ENCODE data around the gene FAM149B1. TPM values are rescaled to one million over a fixed set of nuclear protein-coding genes. Genes with fewer than 3 reads are reported as not detected.

FAM149B1 gene
- total RNA-seq, 4 donors from 2014 or later, result 11.0 to 18.9 (median 15.8) TPM

DNA sequence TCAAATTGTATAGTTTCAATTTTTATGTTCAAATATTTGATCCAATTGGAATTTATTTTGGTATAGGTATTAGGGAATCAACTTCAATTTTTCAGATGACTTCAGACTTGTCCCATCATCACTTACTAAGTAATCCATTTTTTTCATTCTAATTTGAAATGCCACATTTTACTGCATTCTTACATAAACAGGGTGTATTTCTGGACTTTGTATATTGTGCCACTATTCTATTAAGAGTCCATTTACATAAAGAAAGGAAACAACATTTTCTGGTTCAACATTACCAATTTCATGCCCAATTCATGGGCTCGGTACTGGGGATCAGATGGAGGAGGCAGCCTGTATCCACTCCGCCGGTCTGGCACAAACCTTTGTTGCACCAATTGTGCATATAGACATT, 15.9 kb upstream of the FAM149B1 start:
- H3K36me3 ChIP-seq, result peaks cover 79% of the 10 kb centered on the region
- TF ChIP-seq, protein P1, sequence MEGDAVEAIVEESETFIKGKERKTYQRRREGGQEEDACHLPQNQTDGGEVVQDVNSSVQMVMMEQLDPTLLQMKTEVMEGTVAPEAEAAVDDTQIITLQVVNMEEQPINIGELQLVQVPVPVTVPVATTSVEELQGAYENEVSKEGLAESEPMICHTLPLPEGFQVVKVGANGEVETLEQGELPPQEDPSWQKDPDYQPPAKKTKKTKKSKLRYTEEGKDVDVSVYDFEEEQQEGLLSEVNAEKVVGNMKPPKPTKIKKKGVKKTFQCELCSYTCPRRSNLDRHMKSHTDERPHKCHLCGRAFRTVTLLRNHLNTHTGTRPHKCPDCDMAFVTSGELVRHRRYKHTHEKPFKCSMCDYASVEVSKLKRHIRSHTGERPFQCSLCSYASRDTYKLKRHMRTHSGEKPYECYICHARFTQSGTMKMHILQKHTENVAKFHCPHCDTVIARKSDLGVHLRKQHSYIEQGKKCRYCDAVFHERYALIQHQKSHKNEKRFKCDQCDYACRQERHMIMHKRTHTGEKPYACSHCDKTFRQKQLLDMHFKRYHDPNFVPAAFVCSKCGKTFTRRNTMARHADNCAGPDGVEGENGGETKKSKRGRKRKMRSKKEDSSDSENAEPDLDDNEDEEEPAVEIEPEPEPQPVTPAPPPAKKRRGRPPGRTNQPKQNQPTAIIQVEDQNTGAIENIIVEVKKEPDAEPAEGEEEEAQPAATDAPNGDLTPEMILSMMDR (IDR thresholded peaks at IDR 0.05), result no peak
- TF ChIP-seq EP300 (IDR thresholded peaks at IDR 0.05) (no peak), POLR2AphosphoS5 (IDR thresholded peaks at IDR 0.05) (no peak), POLR2A (IDR thresholded peaks at IDR 0.05) (no peak)

DNA sequence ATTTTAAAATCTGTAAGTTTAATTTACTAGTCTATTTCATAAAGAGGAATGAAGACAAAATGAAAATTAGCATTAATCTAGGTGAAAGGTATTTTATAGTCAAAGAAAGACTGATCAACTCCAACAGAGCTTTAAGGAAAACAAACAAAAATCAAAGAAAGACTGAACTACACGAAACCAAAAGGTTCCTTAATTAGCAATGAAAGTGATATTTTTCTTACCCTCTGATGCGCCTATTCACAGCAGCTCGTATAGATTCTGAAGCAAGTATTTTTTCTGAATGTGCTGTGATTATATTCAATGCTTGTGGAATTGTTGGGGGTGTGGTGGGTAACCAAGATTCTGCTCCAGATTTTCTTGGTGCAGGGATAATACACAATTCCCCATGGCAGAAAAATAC, 11.9 kb upstream of the FAM149B1 start:
- 88% methylated on average over 3 of the region's 3 CpGs for WGBS
- Histone ChIP-seq H3K4me3 (no peak overlapping the region), H3K4me1 (no peaks in the 10 kb centered on the region), H3K27ac (no peak overlapping the region), H3K36me3 (peaks cover 73% of the 10 kb centered on the region), H3K27me3 (no peaks in the 10 kb centered on the region), H3K9me3 (no peaks in the 10 kb centered on the region)
- DNase-seq (ENCODE audit: low spot score in 2 of 2), result no peak
- TF ChIP-seq POLR2A (IDR thresholded peaks at IDR 0.05) (no peak), POLR2AphosphoS5 (IDR thresholded peaks at IDR 0.05) (no peak), EP300 (IDR thresholded peaks at IDR 0.05) (no peak)
- TF ChIP-seq, protein P1 (IDR thresholded peaks at IDR 0.05), result no peak

More for the DNA sequence above, 15.9 kb upstream of the FAM149B1 start:
- WGBS, result 97% methylated on average over 3 of the region's 3 CpGs
- Histone ChIP-seq H3K4me1 (no peaks in the 10 kb centered on the region), H3K27me3 (no peaks in the 10 kb centered on the region), H3K27ac (no peak overlapping the region), H3K4me3 (no peak overlapping the region), H3K9me3 (no peaks in the 10 kb centered on the region)
- DNase-seq (ENCODE audit: low spot score in 2 of 2), result no peak

DNA sequence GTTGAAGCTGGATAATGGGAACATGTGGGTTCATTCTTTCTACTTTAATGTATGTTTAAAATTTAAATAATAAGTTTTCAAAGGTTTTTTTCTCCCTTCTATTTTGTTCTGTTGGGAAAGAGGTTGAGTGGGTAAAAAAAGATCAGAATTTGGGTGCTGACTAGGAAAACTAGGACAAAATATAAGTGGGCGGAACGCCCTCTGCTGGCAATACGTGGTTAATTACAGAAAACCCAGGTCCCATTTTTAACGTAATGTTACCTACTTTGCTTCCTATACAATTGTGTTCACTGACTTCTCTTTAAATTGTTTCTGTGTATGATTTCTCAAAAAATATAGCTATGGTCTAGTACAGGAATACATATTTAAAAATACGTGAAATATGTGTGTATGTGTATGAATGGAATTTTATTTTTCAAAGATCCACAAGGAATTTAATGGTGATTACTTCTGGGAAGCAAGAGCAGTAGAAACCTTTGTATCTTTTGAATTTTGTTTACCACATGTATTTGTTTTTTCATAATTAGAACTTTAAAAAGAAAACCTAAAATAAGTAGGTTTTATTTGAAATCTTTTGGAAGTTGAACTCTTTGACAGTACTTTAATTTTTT, 8.8 kb upstream of the FAM149B1 start:
- Histone ChIP-seq H3K36me3 (peaks cover 65% of the 10 kb centered on the region), H3K27ac (no peak overlapping the region), H3K9me3 (no peaks in the 10 kb centered on the region), H3K4me3 (no peak overlapping the region), H3K27me3 (no peaks in the 10 kb centered on the region), H3K4me1 (peaks cover 22% of the 10 kb centered on the region)
- 9% methylated on average over 5 of the region's 5 CpGs for WGBS
- TF ChIP-seq, protein P1 (IDR thresholded peaks at IDR 0.05), result peak; percentile 46 to 60
- no peak for TF ChIP-seq POLR2A (IDR thresholded peaks at IDR 0.05)
- no peak for DNase-seq (ENCODE audit: low spot score in 2 of 2)

DNA sequence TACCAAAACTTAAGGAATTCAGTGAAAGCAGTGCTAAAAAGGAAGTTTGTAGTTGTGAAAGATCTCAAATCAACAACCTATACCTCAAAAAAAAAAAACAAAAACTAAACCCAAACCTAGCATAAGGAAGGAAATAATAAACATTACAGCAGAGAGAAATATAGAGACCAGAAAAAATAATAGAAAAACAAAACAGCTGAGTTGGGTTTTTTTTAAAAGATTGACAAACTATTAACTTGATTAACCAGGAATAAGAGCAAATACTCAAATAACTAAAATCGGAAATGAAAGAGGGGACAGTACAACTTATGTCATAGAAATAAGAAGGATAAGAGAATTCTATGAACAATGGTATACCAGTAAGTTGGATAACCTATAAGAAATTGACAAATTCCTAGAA, 6.8 kb upstream of the FAM149B1 start:
- Histone ChIP-seq H3K27me3 (no peaks in the 10 kb centered on the region), H3K36me3 (peaks cover 46% of the 10 kb centered on the region), H3K4me1 (peaks cover 32% of the 10 kb centered on the region), H3K27ac (no peak overlapping the region), H3K9me3 (no peaks in the 10 kb centered on the region), H3K4me3 (no peak overlapping the region)
- no peak for TF ChIP-seq EP300 (IDR thresholded peaks at IDR 0.05)
- 85% methylated on average over 1 of the region's 1 CpG for WGBS
- DNase-seq (ENCODE audit: low spot score in 2 of 2), result no peak

DNA sequence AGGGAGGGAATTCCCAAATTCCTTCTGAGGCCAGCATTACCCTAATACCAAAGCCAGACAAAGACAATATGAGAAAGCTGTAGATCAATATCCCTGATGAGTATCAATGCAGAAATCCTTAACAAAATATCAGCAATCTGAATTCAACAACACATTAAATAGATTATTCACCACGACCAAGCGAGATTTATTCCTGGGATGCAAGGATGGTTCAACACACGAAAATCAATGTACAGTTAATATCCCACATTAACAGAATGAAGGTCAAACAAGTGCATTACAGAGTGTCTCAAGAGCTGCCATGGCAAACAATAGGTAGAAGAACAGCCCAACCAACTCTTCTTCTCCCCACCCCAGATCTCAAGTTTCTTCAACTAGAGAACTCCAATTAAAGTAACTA, 6.3 kb upstream of the FAM149B1 start:
- Histone ChIP-seq H3K27me3 (no peaks in the 10 kb centered on the region), H3K4me3 (no peak overlapping the region), H3K4me1 (peaks cover 37% of the 10 kb centered on the region), H3K27ac (no peak overlapping the region), H3K9me3 (no peaks in the 10 kb centered on the region), H3K36me3 (peaks cover 40% of the 10 kb centered on the region)
- DNase-seq (ENCODE audit: low spot score in 2 of 2), result no peak
- TF ChIP-seq, protein P1 (IDR thresholded peaks at IDR 0.05), result no peak
- TF ChIP-seq POLR2A (IDR thresholded peaks at IDR 0.05) (no peak), POLR2AphosphoS5 (IDR thresholded peaks at IDR 0.05) (no peak), EP300 (IDR thresholded peaks at IDR 0.05) (no peak)
- 92% methylated on average over 3 of the region's 3 CpGs for WGBS

DNA sequence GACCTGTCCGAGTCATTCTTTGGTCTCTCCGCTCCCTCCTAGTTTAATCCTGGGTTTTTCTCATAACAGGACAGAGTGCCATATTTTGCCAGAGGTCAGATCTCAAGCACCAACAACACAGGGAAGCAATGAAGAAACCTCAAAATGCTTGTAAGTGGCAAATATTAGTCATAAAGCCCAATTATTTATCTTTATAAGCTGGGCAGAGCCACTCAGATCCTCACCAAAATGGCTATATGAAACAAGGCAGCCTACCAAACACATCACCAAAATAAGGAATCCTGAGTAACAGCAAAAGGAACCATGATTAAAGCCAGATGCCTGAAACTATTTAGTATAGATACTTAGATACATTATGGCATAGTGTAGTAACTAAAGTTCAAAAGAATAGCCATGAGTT, 4.8 kb upstream of the FAM149B1 start:
- Histone ChIP-seq H3K36me3 (peaks cover 28% of the 10 kb centered on the region), H3K27ac (no peak overlapping the region), H3K4me1 (peaks cover 46% of the 10 kb centered on the region)

More for the DNA sequence above, 4.8 kb upstream of the FAM149B1 start:
- no peak for DNase-seq (ENCODE audit: low spot score in 2 of 2)
- WGBS, result 92% methylated on average over 2 of the region's 2 CpGs
- H3K9me3 ChIP-seq, result no peaks in the 10 kb centered on the region
- TF ChIP-seq POLR2AphosphoS5 (IDR thresholded peaks at IDR 0.05) (no peak), EP300 (IDR thresholded peaks at IDR 0.05) (no peak)
- TF ChIP-seq, protein P1 (IDR thresholded peaks at IDR 0.05), result no peak
- H3K4me3 ChIP-seq, result no peak overlapping the region
- H3K27me3 ChIP-seq, result no peaks in the 10 kb centered on the region
